Muscle of leg (tissue), 11 donors: ENCODE measurements around the gene NPIPA7. TPM values are rescaled to one million over a fixed set of nuclear protein-coding genes. Genes with fewer than 3 reads are reported as not detected.
"Not testable (repeated sequence)": the region's sequence is repeated elsewhere in the genome, so short reads cannot be mapped to it uniquely, and the experiment has no call there.

ENCODE experiments used
- DNase-seq: peaks from one replicate; pipeline ENCODE4 v3.0.0; 2013
- H3K27ac ChIP-seq: one replicate; pipeline ENCODE4 v1.5.1; 2013; ENCODE audit warnings: mild to moderate bottlenecking, low read length, control low read depth
- H3K27me3 ChIP-seq: one replicate; pipeline ENCODE4 v1.6.1; 2013; ENCODE audit warnings: low read length; ENCODE audit not compliant: control insufficient read depth, insufficient read depth
- H3K36me3 ChIP-seq: one replicate; pipeline ENCODE4 v1.6.1; 2013; ENCODE audit warnings: low read length; ENCODE audit not compliant: control insufficient read depth, insufficient read depth
- H3K4me1 ChIP-seq: one replicate; pipeline ENCODE4 v1.6.1; 2013; ENCODE audit warnings: low read length; ENCODE audit not compliant: control insufficient read depth, insufficient read depth
- H3K4me3 ChIP-seq: one replicate; pipeline ENCODE4 v1.5.1; 2013; ENCODE audit warnings: low read length, control low read depth
- H3K9me3 ChIP-seq: replicated peaks from 2 replicates; pipeline ENCODE4 v1.6.1; 2013; ENCODE audit warnings: low read depth, low read length; ENCODE audit not compliant: control insufficient read depth
- WGBS: methylation state at CpG from one replicate; pipeline ENCODE4 v1.1.5; 2013; ENCODE audit warnings: missing lambda C conversion rate; ENCODE audit not compliant: insufficient coverage; 5-methylcytosine and 5-hydroxymethylcytosine counted together
- polyA plus RNA-seq, 8 donors: library from polyadenylated mRNA; unstranded; fragments of 120-200 nt; gene quantifications; one replicate each; pipeline versions ENCODE4 v1.2.1 to v1.2.3, GENCODE V29; 2013; ENCODE audit warnings: inconsistent platforms in 1 of 8, low replicate concordance in 1 of 8; ENCODE audit not compliant: insufficient read length in 8 of 8, insufficient read depth in 1 of 8
- total RNA-seq: library from RNA; stranded (reverse); fragments of 120-200 nt; gene quantifications from one replicate; pipeline ENCODE4 v1.2.4, GENCODE V29; 2013

Gene NPIPA7
- total and polyA plus RNA-seq, 9 donors, result 1.1 to 17.8 (median 5.5) TPM

DNA sequence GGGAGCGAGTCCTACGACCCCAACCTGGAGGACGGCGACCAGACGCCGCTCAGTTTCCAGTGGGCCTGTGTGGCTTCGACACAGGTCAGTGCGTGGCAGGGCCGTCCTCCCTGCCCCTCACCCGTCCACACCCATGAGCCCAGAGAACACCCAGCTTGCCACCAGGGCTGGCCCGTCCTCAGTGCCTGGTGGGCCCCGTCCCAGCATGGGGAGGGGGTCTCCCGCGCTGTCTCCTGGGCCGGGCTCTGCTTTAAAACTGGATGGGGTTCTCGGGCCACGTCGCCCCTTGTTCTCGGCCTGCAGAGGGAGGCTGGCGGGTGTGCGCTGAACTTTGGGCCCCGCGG lies 11.7 kb upstream of the NPIPA7 start:
- H3K9me3 ChIP-seq, DNase-seq, H3K4me1 ChIP-seq, H3K36me3 ChIP-seq, H3K27me3 ChIP-seq, H3K4me3 ChIP-seq, H3K27ac ChIP-seq: not testable (repeated sequence)
- no CpG with 5 or more reads among the region's 23 CpGs for WGBS

DNA sequence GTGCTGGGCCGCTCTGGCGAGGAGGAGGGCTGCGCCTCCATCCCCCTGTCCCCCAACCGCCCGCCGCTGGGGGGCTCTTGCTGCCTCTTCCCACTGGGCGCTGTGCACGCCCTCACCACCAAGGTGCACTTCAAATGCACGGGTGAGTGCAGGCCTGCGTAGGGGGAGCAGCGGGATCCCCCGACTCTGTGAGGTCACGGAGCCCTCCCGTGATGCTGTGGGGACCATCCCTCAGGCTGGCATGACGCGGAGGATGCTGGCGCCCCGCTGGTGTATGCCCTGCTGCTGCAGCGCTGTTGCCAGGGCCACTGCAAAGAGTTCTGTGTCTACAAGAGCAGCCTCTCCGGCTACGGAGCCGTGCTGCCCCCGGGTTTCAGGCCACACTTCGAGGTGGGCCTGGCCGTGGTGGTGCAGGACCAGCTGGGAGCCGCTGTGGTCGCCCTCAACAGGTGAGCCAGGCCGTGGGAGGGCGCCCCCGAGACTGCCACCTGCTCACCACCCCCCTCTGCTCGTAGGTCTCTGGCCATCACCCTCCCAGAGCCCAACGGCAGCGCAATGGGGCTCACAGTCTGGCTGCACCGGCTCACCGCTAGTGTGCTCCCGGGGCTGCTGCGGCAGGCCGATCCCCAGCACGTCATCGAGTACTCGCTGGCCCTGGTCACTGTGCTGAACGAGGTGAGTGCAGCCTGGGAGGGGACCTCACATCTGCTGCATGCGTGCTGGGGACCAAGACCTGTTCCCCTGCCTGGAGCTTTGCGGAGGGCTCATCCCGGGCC lies 9.7 kb upstream of the NPIPA7 start:
- not testable (repeated sequence) for H3K27me3 ChIP-seq, H3K36me3 ChIP-seq, H3K4me3 ChIP-seq, H3K4me1 ChIP-seq, DNase-seq, H3K9me3 ChIP-seq, H3K27ac ChIP-seq
- 36% methylated on average over 7 of the region's 45 CpGs for WGBS

DNA sequence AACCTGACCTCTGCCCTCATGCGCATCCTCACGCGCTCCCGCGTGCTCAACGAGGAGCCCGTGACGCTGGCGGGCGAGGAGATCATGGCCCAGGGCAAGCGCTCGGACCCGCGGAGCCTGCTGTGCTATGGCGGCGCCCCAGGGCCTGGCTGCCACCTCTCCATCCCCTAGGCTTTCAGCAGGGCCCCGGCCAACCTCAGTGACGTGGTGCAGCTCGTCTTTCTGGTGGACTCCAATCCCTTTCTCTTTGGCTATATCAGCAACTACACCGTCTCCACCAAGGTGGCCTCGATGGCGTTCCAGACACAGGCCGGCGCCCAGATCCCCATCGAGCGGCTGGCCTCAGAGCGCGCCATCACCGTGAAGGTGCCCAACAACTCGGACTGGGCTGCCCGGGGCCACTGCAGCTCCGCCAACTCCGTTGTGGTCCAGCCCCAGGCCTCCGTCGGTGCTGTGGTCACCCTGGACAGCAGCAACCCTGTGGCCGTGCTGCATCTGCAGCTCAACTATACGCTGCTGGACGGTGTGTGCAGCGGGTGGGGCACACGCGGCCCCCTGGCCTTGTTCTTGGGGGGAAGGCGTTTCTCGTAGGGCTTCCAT lies 7.7 kb upstream of the NPIPA7 start:
- DNase-seq, H3K4me3 ChIP-seq, H3K27me3 ChIP-seq, H3K36me3 ChIP-seq, H3K27ac ChIP-seq, H3K9me3 ChIP-seq, H3K4me1 ChIP-seq: not testable (repeated sequence)
- WGBS, result no CpG with 5 or more reads among the region's 43 CpGs

DNA sequence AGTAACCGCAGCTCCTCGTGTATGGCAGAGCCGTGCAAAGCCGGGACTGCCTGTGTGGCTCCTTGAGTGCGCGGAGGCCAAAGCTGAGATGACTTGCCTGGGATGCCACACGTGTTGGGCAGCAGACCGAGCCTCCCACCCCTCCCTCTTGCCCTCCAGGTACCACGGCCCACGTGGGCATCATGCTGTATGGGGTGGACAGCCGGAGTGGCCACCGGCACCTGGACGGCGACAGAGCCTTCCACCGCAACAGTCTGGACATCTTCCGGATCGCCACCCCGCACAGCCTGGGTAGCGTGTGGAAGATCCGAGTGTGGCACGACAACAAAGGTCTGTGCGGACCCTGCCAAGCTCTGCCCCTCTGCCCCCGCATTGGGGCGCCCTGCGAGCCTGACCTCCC lies 4.7 kb upstream of the NPIPA7 start:
- not testable (repeated sequence) for H3K9me3 ChIP-seq, H3K27ac ChIP-seq, H3K4me3 ChIP-seq, H3K36me3 ChIP-seq, DNase-seq, H3K27me3 ChIP-seq, H3K4me1 ChIP-seq
- WGBS, result no CpG with 5 or more reads among the region's 25 CpGs

DNA sequence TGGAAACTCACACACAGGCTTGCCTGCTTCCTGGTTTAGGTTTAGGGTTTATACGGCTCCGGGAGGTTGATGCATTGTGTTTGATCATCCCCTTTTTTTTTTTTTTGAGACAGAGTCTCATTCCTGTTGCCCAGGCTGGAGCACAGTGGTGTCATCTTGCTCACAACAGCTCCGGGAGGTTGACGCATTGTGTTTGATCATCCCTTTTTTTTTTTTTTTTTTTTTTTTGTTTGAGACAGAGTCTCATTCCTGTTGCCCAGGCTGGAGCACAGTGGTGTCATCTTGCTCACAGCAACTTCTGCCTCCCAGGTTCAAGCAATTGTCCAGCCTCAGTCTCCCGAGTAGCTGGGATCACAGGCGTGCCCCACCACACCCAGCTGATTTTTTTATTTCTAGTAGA lies 20.7 kb downstream of the NPIPA7 start:
- H3K36me3 ChIP-seq, H3K27ac ChIP-seq, H3K4me1 ChIP-seq, H3K27me3 ChIP-seq, DNase-seq, H3K4me3 ChIP-seq, H3K9me3 ChIP-seq: not testable (repeated sequence)
- WGBS, result no CpG with 5 or more reads among the region's 6 CpGs

DNA sequence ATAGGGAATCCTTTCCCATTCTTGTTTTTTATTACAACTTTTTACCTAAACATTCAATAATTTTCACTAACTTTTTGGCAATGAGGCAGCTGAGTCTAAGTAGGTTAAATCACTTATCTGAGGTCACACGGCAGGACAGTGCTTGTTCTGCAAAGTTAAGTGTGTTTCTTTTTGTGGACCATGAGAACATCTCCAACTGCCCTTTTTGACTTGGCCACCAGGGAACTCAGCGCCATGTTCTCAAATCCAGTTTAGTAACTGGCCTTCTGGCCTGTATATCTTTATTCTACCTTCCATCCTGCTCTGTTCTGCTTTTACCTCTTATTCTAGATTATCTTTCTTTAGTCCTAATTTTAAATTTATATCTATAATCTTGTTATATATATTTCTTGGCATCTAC lies 23.4 kb downstream of the NPIPA7 start:
- not testable (repeated sequence) for DNase-seq, H3K36me3 ChIP-seq, H3K27ac ChIP-seq, H3K4me3 ChIP-seq, H3K4me1 ChIP-seq, H3K9me3 ChIP-seq, H3K27me3 ChIP-seq
- WGBS, result no CpG with 5 or more reads among the region's 2 CpGs

DNA sequence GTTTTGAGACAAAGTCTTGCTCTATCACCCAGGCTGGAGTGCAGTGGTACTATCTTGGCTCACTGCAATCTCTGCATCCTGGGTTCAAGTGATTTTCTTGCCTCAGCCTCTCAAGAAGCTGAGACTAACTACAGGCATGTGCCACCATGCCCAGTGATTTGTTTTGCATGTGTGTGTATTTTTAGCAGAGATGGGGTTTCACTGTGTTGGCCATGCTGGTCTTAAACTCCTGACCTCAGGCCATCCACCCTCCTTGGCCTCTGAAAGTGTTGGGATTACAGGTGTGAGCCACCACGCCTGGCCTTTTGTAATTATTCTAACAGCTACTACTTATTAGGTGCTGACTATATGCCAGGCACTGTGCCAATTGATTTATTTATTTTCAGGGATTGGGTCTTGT lies 25.3 kb downstream of the NPIPA7 start:
- H3K4me3 ChIP-seq, DNase-seq, H3K36me3 ChIP-seq, H3K9me3 ChIP-seq, H3K27ac ChIP-seq, H3K27me3 ChIP-seq, H3K4me1 ChIP-seq: not testable (repeated sequence)
- WGBS, result no CpG with 5 or more reads among the region's 1 CpG

DNA sequence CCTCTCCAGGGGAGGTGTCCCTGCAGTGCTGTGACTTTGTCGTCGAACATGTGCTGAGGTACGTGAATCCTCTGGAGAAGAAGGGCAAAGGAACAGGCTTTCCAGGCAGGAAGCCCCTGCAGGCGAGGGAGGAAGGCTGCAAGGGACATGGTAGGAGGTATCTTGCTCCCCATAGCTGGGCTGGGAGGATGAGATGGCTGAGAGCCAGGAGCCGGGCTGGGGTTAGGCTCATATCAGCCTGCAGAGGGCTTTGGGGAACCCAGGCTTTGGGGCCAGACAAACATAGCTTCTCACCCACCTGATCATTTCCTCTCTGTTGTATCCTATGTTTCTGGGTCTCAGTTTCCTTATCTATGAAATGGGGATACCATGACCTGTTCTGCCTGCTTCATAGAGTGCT lies 26.5 kb downstream of the NPIPA7 start:
- no CpG with 5 or more reads among the region's 5 CpGs for WGBS
- not testable (repeated sequence) for H3K9me3 ChIP-seq, H3K27me3 ChIP-seq, H3K4me3 ChIP-seq, DNase-seq, H3K4me1 ChIP-seq, H3K36me3 ChIP-seq, H3K27ac ChIP-seq

DNA sequence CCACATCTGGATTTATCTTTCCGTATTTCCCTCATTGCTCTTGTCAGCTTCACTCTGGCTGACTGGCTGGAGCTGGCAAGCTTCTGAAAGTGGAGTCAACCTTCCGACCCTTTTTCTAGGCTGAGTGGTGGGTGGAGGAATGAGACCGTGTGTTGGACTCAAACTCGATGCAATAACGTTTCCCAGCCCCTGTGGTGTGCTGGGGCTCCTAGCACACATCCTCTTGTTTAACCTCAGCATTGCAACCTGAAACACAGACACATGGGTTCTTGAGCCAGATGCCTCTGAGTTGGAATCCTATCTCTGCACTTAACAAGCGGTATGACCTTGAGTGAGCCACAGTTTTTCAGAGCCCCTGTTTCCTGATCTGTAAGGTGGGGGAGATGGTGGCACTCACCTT lies 29.5 kb downstream of the NPIPA7 start:
- H3K27me3 ChIP-seq, H3K36me3 ChIP-seq, H3K4me1 ChIP-seq, H3K27ac ChIP-seq, H3K9me3 ChIP-seq, H3K4me3 ChIP-seq, DNase-seq: not testable (repeated sequence)
- WGBS, result no CpG with 5 or more reads among the region's 6 CpGs

DNA sequence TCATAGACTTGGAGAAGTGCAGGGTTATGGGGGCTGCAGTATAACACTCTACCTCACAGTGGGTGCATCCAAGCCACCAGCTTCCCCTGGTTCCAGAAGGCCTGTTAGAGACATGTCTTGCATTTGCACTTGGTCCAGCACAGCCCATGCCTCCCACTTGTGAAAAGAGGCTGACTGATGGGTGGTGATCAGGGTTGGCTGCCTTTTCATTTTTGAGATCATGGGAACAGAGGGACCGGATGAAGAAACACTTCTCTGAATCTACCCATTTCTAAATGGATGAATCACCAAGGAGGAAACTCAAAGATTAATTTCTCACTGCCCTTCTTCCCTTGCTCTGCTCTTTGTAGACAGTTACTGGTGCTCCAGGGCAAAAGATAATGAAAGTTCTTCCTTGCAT lies 34.8 kb downstream of the NPIPA7 start:
- H3K4me1 ChIP-seq, DNase-seq, H3K27ac ChIP-seq, H3K36me3 ChIP-seq, H3K9me3 ChIP-seq, H3K27me3 ChIP-seq, H3K4me3 ChIP-seq: not testable (repeated sequence)
- no CpG with 5 or more reads among the region's 1 CpG for WGBS

DNA sequence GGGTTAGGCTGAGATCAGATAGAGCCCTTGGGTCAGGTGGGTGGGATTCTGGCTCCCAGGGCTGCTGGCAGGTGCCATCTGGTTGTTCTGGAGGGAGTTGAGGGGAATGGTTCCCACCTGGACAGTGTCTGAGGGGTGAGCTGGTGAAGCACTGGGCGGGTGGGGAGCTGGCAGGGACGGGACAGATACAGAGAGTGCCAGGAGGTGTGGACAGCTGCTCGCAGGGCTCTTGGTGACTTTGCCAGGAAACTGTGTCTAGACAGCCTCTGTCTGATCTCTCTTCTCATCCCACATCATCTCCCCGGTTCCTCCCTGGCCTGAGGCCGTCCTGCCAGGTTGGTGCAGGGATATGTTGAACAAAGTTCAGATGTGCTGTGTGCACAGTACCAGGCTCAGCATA lies 38.1 kb downstream of the NPIPA7 start:
- not testable (repeated sequence) for H3K36me3 ChIP-seq, DNase-seq, H3K27me3 ChIP-seq, H3K4me1 ChIP-seq, H3K4me3 ChIP-seq, H3K9me3 ChIP-seq, H3K27ac ChIP-seq
- no CpG with 5 or more reads among the region's 5 CpGs for WGBS
